Neuron (in vitro differentiated cells): ENCODE data around the gene TEAD1.

Experiments
- H2AFZ ChIP-seq: one replicate; pipeline ENCODE4 v1.6.1; 2013; ENCODE audit warnings: low read depth, mild to moderate bottlenecking, inconsistent platforms, low read length, moderate library complexity
- H3K27me3 ChIP-seq: one replicate; pipeline ENCODE4 v1.6.1; 2013; ENCODE audit warnings: low read length; ENCODE audit not compliant: insufficient read depth
- H3K36me3 ChIP-seq: one replicate; pipeline ENCODE4 v1.6.1; 2013; ENCODE audit warnings: low read length; ENCODE audit not compliant: insufficient read depth
- H3K4me1 ChIP-seq: one replicate; pipeline ENCODE4 v1.6.1; 2013; ENCODE audit warnings: low read length; ENCODE audit not compliant: insufficient read depth
- H3K4me3 ChIP-seq: 2 replicates; pipeline ENCODE4 v1.5.1; 2013; ENCODE audit warnings: mild to moderate bottlenecking, low read length, moderate library complexity
- H3K9me3 ChIP-seq: one replicate; pipeline ENCODE4 v1.6.1; 2013; ENCODE audit warnings: low read length

Gene TEAD1

GRCh38 chr11:12949453-12949852, 275.2 kb downstream of the TEAD1 start:
- no peaks in the 10 kb centered on the region for H3K27me3 ChIP-seq
- H3K9me3 ChIP-seq = no peaks in the 10 kb centered on the region
- no peak overlapping the region for H3K4me3 ChIP-seq
- no peaks in the 10 kb centered on the region for H3K36me3 ChIP-seq
- no peaks in the 10 kb centered on the region for H3K4me1 ChIP-seq
- H2AFZ ChIP-seq = no peak overlapping the region

GRCh38 chr11:12950670-12951069, 276.4 kb downstream of the TEAD1 start:
- Histone ChIP-seq H3K9me3 (no peaks in the 10 kb centered on the region), H3K4me3 (no peak overlapping the region), H3K36me3 (no peaks in the 10 kb centered on the region), H2AFZ (no peak overlapping the region), H3K4me1 (no peaks in the 10 kb centered on the region), H3K27me3 (no peaks in the 10 kb centered on the region)

- Histone ChIP-seq H2AFZ (no peak overlapping the region), H3K27me3 (no peaks in the 10 kb centered on the region), H3K4me1 (no peaks in the 10 kb centered on the region), H3K9me3 (no peaks in the 10 kb centered on the region), H3K4me3 (no peak overlapping the region), H3K36me3 (no peaks in the 10 kb centered on the region)
Observed at GRCh38 chr11:12951376-12951775, 277.2 kb downstream of the TEAD1 start.

- Histone ChIP-seq H3K9me3 (no peaks in the 10 kb centered on the region), H3K27me3 (no peaks in the 10 kb centered on the region), H3K4me1 (no peaks in the 10 kb centered on the region), H3K36me3 (no peaks in the 10 kb centered on the region), H3K4me3 (no peak overlapping the region), H2AFZ (no peak overlapping the region)
Observed at GRCh38 chr11:12952094-12952493, 277.9 kb downstream of the TEAD1 start.

- Histone ChIP-seq H3K4me3 (no peak overlapping the region), H3K36me3 (no peaks in the 10 kb centered on the region), H2AFZ (no peak overlapping the region), H3K4me1 (no peaks in the 10 kb centered on the region), H3K9me3 (no peaks in the 10 kb centered on the region), H3K27me3 (no peaks in the 10 kb centered on the region)
Observed at GRCh38 chr11:12958986-12959385, 284.8 kb downstream of the TEAD1 start.

DNA sequence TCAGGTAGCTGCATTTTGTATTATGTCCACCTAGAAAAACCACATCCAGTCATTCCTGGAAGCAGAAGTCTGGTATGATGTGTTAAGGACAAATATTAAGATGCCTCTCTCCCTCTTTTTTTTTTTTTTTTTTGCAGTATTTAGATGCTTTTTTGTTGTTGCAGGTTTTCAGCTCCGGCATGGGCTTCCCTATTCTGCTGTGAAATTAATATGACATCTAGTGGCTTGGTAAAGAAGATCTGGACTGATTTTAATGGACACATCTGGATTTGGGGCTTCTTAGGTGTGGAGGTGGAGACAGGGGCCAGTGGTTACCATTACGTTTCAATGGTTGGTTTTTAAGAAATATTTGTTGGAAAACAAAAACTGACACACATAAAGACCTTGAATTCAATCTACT, 287.4 kb downstream of the TEAD1 start:
- Histone ChIP-seq H3K27me3 (no peaks in the 10 kb centered on the region), H3K4me1 (peaks cover 12% of the 10 kb centered on the region), H2AFZ (no peak overlapping the region), H3K4me3 (no peak overlapping the region), H3K36me3 (no peaks in the 10 kb centered on the region), H3K9me3 (no peaks in the 10 kb centered on the region)

DNA sequence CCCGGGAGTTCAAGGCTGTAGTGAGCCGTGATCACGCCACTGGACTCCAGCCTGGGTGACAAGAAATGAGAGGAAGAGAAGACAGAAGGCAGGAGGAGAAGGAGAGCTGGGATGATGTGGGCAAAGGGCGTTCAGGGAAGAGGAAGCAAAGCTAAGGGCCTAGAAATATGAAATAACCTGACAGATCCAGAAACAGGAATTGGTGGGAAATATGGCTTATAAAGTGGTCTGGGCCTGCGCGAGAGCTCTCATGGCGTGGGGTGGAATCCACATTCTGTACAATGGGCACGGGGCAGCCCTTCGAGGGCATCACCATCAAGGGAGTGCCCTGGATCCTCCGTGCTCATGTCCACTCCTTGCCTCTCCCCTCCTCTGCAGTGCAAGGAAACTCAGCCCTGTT, 288.1 kb downstream of the TEAD1 start:
- no peaks in the 10 kb centered on the region for H3K27me3 ChIP-seq
- H3K9me3 ChIP-seq = no peaks in the 10 kb centered on the region
- peaks cover 13% of the 10 kb centered on the region for H3K4me1 ChIP-seq
- H2AFZ ChIP-seq = no peak overlapping the region
- no peak overlapping the region for H3K4me3 ChIP-seq
- H3K36me3 ChIP-seq = no peaks in the 10 kb centered on the region

- Histone ChIP-seq H3K27me3 (no peaks in the 10 kb centered on the region), H3K4me3 (no peak overlapping the region), H3K4me1 (peaks cover 13% of the 10 kb centered on the region), H3K36me3 (no peaks in the 10 kb centered on the region), H3K9me3 (no peaks in the 10 kb centered on the region), H2AFZ (no peak overlapping the region)
Observed at GRCh38 chr11:12963051-12963450, 288.8 kb downstream of the TEAD1 start.

GRCh38 chr11:12963792-12964536, 289.7 kb downstream of the TEAD1 start:
- H3K4me3 ChIP-seq = no peak overlapping the region
- H3K36me3 ChIP-seq = no peaks in the 10 kb centered on the region
- H2AFZ ChIP-seq = no peak overlapping the region
- H3K4me1 ChIP-seq = peaks cover 13% of the 10 kb centered on the region
- no peaks in the 10 kb centered on the region for H3K9me3 ChIP-seq
- H3K27me3 ChIP-seq = no peaks in the 10 kb centered on the region

GRCh38 chr11:12964650-12965049, 290.4 kb downstream of the TEAD1 start:
- Histone ChIP-seq H3K9me3 (no peaks in the 10 kb centered on the region), H3K4me1 (peaks cover 13% of the 10 kb centered on the region), H3K4me3 (no peak overlapping the region), H2AFZ (no peak overlapping the region), H3K36me3 (no peaks in the 10 kb centered on the region), H3K27me3 (no peaks in the 10 kb centered on the region)

DNA sequence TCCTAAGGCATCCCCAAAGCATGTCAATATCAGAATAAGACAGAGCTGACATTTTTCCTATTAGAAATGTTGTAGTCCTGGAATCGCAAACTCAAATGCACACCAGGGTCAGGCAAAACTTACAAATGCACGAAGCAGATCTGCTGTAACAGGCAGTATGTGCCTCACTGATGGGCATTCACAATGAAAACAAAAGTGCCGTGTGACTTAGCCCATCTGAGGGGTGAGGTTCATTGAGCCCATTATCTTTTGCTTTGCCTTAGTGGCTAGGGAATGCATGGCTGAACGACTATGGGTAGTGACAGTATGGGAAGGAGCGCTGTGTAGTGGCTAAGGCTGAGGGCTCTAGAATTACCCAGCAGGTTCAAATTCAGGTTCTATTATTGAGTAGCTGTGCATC, 291.8 kb downstream of the TEAD1 start:
- Histone ChIP-seq H3K36me3 (no peaks in the 10 kb centered on the region), H3K4me1 (peaks cover 13% of the 10 kb centered on the region), H3K27me3 (no peaks in the 10 kb centered on the region), H2AFZ (no peak overlapping the region), H3K4me3 (no peak overlapping the region), H3K9me3 (no peaks in the 10 kb centered on the region)

- no peaks in the 10 kb centered on the region for H3K9me3 ChIP-seq
- H2AFZ ChIP-seq = no peak overlapping the region
- no peaks in the 10 kb centered on the region for H3K27me3 ChIP-seq
- H3K36me3 ChIP-seq = no peaks in the 10 kb centered on the region
- no peak overlapping the region for H3K4me3 ChIP-seq
- H3K4me1 ChIP-seq = peaks cover 13% of the 10 kb centered on the region
Observed at GRCh38 chr11:12968101-12968500, 293.9 kb downstream of the TEAD1 start.

DNA sequence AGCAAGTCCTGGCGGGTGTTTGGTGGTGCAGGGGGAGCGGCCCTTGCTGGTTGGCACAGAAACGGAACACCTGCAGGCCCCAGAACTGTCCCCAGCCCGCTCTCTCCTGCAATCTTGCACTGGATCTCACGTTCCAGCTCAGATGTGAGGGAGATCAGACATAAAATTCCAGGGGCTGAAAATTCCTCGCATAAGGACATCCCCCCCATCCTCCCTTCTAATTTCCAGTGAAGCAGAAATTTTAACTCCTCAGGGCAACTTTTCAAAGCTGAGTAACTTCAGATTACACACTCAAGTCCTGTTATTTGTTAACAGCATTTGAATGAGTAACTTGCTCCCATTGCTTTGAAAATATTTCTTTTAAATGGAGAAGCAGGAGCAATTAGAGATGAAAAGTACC, 294.6 kb downstream of the TEAD1 start:
- Histone ChIP-seq H3K4me1 (peaks cover 13% of the 10 kb centered on the region), H2AFZ (no peak overlapping the region), H3K9me3 (no peaks in the 10 kb centered on the region), H3K36me3 (no peaks in the 10 kb centered on the region), H3K4me3 (no peak overlapping the region), H3K27me3 (no peaks in the 10 kb centered on the region)

DNA sequence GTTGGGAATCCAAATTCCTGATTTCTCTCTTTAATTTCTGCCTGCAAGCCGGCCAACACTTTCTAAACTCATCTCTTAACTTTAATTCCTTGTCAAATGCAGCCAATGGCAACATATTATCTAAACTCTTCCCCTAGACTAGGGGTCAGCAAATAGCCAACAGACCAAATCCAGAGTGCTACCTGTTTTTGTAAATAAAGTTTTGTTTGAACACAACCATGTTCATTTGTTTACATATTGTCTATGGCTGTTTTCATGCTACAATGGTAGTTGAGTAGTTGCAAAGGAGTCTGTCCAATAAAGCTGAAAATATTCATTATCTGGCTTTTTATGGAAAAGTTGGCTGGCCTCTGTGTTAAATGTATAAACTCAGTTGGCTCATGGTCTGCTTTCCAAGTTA, 297.7 kb downstream of the TEAD1 start:
- H3K36me3 ChIP-seq = no peaks in the 10 kb centered on the region

More for the DNA sequence above, 297.7 kb downstream of the TEAD1 start:
- H3K9me3 ChIP-seq = no peaks in the 10 kb centered on the region
- H3K27me3 ChIP-seq = no peaks in the 10 kb centered on the region
- H3K4me1 ChIP-seq = no peaks in the 10 kb centered on the region
- H3K4me3 ChIP-seq = no peak overlapping the region
- H2AFZ ChIP-seq = no peak overlapping the region
